Neural crest cell (in vitro differentiated cells): ENCODE data around the gene ELMO1. TPM values are rescaled to one million over a fixed set of nuclear protein-coding genes. Genes with fewer than 3 reads are reported as not detected.

Source experiments
- DNase-seq: peaks from one replicate; pipeline ENCODE4 v3.0.0; 2021; ENCODE audit warnings: low read depth, mixed read lengths, low spot score
- H3K27ac Mint-ChIP-seq: one replicate; pipeline ENCODE4 v1.8.0; 2021; ENCODE audit warnings: mild to moderate bottlenecking, mixed read lengths; ENCODE audit not compliant: unreplicated experiment
- H3K27me3 Mint-ChIP-seq: 2 replicates; pipeline ENCODE4 v1.8.0; 2021; ENCODE audit warnings: low read depth, mild to moderate bottlenecking, mixed read lengths
- H3K36me3 Mint-ChIP-seq: 2 replicates; pipeline ENCODE4 v1.8.0; 2021; ENCODE audit warnings: low read depth, mild to moderate bottlenecking, mixed read lengths
- H3K4me1 Mint-ChIP-seq: 2 replicates; pipeline ENCODE4 v1.8.0; 2021; ENCODE audit warnings: mixed read lengths
- H3K4me3 Mint-ChIP-seq: one replicate; pipeline ENCODE4 v1.8.0; 2021; ENCODE audit warnings: mild to moderate bottlenecking, mixed read lengths
- H3K9me3 Mint-ChIP-seq: 2 replicates; pipeline ENCODE4 v1.8.0; 2021; ENCODE audit warnings: mixed read lengths
- total RNA-seq: library from RNA; stranded (reverse); gene quantifications from 2 replicates; pipeline ENCODE4 v1.2.1, GENCODE V29; 2021
- TF ChIP-seq, protein P1 (sequence below): fragments of 200-600 bp; sonication (generic); conservative IDR thresholded peaks from 2 replicates; pipeline ENCODE4 v1.5.0; 2021; ENCODE audit warnings: antibody characterized with exemption, mild to moderate bottlenecking

Gene ELMO1
- total RNA-seq, 1 donor from 2014 or later = 7.4 TPM

DNA sequence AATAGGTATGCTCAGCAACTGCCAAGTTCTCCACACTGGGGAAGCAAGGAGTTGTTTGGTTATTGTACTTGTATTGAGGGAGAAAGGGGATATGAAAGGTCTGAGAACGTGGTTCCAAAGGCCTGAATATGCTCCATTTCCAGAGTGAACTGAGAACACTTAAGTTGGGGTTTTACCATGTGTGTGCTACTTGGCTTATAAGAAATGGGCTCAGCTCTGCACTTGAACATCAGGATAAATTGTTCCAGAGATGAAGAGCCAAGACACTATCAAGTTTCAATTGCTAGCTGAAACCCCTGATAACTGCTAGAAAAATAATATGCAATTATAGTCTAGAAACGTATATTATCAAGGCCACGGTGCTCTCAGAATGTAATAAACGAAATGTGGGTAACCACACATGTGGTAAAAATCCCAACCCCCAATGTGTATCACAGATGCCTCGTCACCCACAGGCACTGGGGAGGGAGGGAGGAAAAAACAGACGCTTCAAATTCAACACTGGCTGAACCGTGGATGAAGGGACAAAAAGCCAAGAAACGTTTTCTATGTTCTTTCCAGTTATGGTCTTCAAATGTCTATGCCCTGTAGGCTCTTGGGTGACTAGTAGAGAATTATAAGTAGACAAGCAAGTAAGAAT is 16.3 kb downstream of the ELMO1 start:
- DNase-seq = no peak
- no peaks in the 10 kb centered on the region for H3K36me3 Mint-ChIP-seq
- no peaks in the 10 kb centered on the region for H3K27me3 Mint-ChIP-seq
- TF ChIP-seq, protein P1, sequence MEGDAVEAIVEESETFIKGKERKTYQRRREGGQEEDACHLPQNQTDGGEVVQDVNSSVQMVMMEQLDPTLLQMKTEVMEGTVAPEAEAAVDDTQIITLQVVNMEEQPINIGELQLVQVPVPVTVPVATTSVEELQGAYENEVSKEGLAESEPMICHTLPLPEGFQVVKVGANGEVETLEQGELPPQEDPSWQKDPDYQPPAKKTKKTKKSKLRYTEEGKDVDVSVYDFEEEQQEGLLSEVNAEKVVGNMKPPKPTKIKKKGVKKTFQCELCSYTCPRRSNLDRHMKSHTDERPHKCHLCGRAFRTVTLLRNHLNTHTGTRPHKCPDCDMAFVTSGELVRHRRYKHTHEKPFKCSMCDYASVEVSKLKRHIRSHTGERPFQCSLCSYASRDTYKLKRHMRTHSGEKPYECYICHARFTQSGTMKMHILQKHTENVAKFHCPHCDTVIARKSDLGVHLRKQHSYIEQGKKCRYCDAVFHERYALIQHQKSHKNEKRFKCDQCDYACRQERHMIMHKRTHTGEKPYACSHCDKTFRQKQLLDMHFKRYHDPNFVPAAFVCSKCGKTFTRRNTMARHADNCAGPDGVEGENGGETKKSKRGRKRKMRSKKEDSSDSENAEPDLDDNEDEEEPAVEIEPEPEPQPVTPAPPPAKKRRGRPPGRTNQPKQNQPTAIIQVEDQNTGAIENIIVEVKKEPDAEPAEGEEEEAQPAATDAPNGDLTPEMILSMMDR = no peak
- H3K27ac Mint-ChIP-seq = no peak overlapping the region
- peaks cover 11% of the 10 kb centered on the region for H3K4me1 Mint-ChIP-seq
- no peaks in the 10 kb centered on the region for H3K9me3 Mint-ChIP-seq
- H3K4me3 Mint-ChIP-seq = no peak overlapping the region

- Mint-ChIP-seq H3K27ac (no peak overlapping the region), H3K27me3 (no peaks in the 10 kb centered on the region), H3K36me3 (no peaks in the 10 kb centered on the region), H3K4me1 (peaks cover 11% of the 10 kb centered on the region), H3K9me3 (no peaks in the 10 kb centered on the region), H3K4me3 (no peak overlapping the region)
- TF ChIP-seq, protein P1 = no peak
- DNase-seq = no peak
These were observed 17.3 kb downstream of the ELMO1 start for GRCh38 chr7:37431413-37431812.

- Mint-ChIP-seq H3K4me1 (peaks cover 11% of the 10 kb centered on the region), H3K27ac (no peak overlapping the region), H3K9me3 (no peaks in the 10 kb centered on the region)
These were observed 18.0 kb downstream of the ELMO1 start for GRCh38 chr7:37430640-37431039.

DNA sequence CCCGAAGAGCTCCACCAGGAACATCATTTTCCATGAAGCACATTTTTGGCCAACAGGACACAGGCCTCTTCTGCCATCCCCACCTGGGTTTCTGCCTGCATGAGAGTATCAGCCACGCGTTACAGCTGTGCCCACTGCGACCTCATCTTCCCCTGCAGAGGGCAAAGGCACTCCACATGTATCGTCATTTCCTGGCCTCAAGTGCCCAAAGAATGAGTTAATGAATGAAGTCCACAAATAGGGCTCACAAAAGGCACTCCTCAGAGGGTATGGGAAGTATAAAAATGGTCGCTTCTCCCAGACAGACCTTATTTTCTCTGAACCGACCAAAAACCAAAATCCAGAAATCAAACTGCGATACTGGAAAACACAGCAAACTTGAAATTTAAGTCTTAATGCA is 18.5 kb downstream of the ELMO1 start:
- Mint-ChIP-seq H3K9me3 (no peaks in the 10 kb centered on the region), H3K36me3 (no peaks in the 10 kb centered on the region), H3K4me1 (peaks cover 9% of the 10 kb centered on the region), H3K27me3 (no peaks in the 10 kb centered on the region), H3K4me3 (no peak overlapping the region), H3K27ac (no peak overlapping the region)
- TF ChIP-seq, protein P1 = no peak
- DNase-seq = no peak

More at GRCh38 chr7:37430640-37431039, 18.0 kb downstream of the ELMO1 start:
- H3K4me3 Mint-ChIP-seq = no peak overlapping the region
- TF ChIP-seq, protein P1 = no peak
- no peak for DNase-seq
- H3K27me3 Mint-ChIP-seq = no peaks in the 10 kb centered on the region
- no peaks in the 10 kb centered on the region for H3K36me3 Mint-ChIP-seq

GRCh38 chr7:37429435-37429791 is 19.3 kb downstream of the ELMO1 start:
- peaks cover 1% of the 10 kb centered on the region for H3K4me1 Mint-ChIP-seq
- H3K27me3 Mint-ChIP-seq = no peaks in the 10 kb centered on the region
- TF ChIP-seq, protein P1 = no peak
- H3K4me3 Mint-ChIP-seq = no peak overlapping the region
- DNase-seq = no peak
- no peak overlapping the region for H3K27ac Mint-ChIP-seq
- H3K9me3 Mint-ChIP-seq = no peaks in the 10 kb centered on the region
- no peaks in the 10 kb centered on the region for H3K36me3 Mint-ChIP-seq
